Measurements from ENCODE around the gene KCNK4.

The KCNK4 gene

DNA sequence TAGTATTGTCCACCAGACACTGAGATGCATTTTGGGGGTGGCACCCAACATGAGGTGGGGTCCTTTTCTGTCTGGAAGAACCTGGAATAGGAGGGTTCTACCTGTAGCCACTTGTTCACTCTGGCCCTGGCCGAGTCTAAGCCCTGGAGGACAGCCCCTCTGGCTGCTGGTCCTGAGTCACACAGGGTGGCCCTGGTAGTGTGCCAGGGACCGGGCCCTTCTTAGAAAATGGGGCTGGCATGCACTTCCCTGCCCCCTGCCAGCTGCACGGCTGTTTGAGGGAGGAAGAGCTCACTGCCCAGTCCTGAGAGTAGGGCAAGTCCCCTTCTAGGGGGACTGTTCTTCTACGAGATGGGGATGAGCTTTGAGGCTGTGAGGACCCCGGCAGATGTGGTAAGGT, 37.6 kb upstream of the KCNK4 start:
- DNase-seq (ENCODE audit: low spot score), result no peak

DNA sequence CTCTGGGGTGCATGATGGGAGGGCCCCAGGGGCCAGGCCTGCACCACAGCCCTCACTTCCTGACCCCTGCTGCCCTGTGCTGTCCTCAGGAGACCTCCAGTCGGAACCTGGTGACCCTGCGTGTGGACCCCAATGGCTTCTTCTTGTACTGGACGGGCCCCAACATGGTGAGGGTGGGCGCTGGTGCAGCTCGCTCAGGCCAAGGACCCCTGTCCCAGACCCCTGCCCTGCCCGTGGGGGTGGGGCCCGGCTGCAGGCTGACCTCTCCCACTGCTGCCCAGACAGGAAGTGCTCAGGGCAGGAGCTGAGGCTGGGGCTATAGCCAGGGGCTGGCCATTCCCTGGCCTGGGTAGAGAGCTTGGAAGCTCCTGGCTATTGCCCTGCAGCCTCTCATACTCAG, 36.8 kb upstream of the KCNK4 start:
- DNase-seq (ENCODE audit: low spot score), result no peak

DNA sequence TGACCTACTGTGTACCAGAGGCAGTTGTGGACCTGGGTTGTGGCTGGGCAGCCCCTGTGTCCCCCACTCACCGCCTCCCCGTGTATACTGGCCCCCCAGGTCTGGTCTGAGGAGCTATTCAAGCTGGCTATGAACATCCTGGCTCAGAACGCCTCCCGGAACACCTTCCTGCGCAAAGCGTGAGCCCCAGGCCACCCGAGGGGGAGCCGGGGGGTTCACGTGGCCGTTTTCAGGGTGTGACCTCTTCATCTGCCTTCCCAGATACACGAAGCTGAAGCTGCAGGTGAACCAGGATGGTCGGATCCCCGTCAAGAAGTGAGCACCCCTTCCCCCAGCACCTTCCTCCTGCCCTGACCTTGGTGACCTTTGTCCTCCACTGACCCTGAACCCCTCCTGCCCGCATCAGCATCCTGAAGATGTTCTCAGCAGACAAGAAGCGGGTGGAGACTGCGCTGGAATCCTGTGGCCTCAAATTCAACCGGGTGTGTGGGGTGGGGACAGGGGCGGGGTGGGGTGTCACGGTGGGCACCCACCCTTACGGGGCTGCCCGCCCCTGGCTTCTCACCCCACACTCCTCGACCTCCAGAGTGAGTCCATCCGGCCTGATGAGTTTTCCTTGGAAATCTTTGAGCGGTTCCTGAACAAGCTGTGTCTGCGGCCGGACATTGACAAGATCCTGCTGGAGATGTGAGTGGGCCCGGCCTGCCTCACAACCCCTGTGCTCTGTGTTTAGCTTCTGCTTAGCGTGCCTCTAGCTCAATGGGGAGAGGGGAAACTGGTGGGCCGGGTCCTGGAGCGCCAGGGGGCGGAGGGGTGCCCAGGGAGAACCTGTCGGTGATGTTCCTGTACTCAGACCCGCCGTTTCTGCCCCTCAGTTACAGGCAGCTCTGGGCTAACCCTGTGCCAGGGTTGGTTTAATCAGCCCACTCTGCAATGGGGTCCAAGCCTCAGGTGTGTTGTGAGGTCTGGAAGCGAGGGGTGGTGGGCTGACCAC, 35.7 kb upstream of the KCNK4 start:
- DNase-seq (ENCODE audit: low spot score), result no peak

DNA sequence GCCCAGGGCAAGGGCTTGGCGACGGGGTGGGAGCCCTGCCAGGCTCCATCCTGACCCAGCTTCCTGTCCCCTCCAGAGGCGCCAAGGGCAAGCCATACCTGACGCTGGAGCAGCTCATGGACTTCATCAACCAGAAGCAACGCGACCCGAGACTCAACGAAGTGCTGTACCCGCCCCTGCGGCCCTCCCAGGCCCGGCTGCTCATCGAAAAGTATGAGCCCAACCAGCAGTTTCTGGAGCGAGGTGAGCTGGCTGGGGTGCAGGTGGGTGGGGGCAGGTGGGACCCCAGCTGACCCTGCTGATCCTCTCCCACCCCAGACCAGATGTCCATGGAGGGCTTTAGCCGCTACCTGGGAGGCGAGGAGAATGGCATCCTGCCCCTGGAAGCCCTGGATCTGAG, 34.8 kb upstream of the KCNK4 start:
- no peak for DNase-seq (ENCODE audit: low spot score)

DNA sequence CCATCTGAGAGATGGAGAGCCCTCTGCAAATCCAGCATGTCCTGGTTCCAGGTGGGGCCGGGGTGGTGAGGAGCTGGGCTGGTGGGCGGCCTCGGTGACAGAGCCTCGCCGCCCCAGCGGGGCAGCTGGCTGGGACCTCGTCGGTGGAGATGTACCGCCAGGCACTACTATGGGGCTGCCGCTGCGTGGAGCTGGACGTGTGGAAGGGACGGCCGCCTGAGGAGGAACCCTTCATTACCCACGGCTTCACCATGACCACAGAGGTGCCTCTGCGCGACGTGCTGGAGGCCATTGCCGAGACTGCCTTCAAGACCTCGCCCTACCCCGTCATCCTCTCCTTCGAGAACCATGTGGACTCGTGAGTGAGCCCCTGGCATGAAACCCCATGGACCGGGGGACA, 32.7 kb upstream of the KCNK4 start:
- DNase-seq (ENCODE audit: low spot score), result no peak

DNA sequence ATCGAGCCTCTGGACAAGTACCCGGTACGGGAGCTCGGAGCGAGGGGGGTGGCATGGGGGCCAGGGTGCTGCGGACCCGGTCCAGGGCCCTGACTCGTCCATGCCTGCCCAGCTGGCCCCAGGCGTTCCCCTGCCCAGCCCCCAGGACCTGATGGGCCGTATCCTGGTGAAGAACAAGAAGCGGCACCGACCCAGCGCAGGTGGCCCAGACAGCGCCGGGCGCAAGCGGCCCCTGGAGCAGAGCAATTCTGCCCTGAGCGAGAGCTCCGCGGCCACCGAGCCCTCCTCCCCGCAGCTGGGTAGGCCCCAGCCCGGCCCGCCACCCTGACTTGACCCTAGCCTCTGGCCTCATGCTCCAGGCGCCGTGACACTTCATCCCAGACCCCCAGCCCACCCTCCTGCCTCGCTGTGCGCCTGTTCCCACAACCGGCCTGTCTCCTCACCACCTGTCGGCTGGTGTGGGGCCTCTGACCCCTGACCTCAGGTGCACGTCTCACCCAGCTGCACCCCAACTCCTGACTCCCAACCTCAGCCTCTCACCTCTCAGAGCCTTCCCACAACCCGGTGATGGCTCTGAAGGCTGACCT, 32.1 kb upstream of the KCNK4 start:
- DNase-seq (ENCODE audit: low spot score), result no peak

DNA sequence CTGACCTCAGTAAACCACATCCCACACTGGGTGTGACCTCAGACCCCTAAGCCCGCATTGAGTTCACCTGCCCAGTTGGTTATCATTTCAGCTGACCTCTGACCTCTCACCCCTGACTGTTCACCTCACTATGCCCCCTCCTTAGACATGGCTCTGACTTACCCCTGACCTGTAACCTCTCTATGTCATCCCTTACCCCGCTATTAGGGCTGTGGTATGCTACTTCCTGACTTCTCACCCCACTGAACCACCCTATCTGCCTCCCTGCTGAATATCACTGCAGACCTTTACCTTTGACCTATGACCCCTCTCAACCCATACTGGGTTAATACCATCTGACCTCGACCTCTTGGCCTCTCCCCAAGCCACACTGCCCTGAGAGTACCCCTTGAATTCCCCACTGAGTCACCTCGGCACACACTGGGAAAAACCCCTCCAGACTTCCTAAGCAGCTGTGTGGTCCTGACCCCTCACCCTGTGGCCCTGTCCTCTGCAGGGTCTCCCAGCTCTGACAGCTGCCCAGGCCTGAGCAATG, 31.5 kb upstream of the KCNK4 start:
- DNase-seq (ENCODE audit: low spot score), result no peak

DNA sequence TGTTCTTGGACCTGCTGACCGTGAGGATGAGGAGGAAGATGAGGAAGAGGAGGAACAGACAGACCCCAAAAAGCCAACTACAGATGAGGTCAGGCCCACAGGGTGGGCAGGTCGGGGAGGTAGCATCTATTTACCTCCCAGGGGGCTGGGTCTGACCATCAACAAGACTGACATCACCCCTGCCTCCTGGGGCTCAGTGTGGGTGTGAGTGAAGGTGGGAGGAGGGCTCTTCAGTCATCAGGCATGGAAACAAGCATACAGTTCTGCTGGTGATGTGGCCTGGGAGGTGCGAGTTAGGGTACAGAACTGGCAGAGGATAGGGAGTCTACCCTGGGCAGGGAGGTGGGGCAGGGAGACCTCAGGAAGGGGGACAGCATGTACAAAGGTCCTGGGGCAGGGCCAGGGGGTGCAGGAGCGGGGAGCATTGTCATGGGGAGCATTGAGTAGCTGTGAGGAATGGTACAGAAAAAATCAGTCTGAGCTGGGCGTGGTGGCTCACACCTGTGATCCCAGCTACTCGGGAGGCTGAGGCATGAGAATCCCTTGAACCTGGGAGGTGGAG, 30.9 kb upstream of the KCNK4 start:
- no peak for DNase-seq (ENCODE audit: low spot score)

DNA sequence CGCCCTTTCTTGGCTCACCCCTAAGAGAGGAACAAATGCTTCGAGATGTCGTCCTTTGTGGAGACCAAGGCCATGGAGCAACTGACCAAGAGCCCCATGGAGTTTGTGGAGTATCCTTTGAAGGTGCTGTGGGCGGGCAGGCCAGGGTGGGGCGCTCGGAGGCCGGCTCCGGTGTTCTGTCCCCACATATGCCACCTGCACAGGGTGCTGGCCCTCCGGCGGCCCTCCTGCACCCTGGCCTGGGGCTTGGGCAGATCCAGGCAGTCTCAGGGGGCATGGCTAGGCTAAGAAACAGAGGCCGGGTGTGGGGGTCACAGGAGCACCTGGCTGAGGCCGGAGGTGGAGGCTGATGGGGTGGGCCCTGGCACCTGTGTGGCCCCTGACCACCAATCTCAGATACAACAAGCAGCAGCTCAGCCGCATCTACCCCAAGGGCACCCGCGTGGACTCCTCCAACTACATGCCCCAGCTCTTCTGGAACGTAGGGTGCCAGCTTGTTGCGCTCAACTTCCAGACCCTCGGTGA, 29.5 kb upstream of the KCNK4 start:
- no peak for DNase-seq (ENCODE audit: low spot score)

DNA sequence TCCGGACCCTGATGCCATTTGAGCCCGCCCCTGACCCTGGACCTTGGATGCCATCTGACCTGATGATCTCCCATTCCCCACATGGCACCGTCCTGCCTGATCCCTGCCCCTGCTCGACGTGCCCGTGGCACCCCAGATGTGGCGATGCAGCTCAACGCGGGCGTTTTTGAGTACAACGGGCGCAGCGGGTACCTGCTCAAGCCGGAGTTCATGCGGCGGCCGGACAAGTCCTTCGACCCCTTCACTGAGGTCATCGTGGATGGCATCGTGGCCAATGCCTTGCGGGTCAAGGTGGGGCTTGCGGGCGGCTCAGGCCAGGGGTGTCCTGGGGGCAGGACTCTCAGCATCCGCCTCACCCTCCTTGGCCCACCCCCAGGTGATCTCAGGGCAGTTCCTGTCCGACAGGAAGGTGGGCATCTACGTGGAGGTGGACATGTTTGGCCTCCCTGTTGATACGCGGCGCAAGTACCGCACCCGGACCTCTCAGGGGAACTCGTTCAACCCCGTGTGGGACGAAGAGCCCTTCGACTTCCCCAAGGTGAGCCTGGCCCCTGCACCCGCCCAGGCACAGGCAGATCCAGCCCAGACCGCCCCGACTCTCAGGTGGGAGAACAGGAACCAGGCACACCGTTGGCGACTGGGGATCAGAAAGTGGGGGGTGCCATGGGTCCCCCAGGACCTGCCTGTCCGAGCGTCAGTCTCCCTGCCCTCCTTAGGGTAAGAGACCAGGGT, 28.7 kb upstream of the KCNK4 start:
- no peak for DNase-seq (ENCODE audit: low spot score)

DNA sequence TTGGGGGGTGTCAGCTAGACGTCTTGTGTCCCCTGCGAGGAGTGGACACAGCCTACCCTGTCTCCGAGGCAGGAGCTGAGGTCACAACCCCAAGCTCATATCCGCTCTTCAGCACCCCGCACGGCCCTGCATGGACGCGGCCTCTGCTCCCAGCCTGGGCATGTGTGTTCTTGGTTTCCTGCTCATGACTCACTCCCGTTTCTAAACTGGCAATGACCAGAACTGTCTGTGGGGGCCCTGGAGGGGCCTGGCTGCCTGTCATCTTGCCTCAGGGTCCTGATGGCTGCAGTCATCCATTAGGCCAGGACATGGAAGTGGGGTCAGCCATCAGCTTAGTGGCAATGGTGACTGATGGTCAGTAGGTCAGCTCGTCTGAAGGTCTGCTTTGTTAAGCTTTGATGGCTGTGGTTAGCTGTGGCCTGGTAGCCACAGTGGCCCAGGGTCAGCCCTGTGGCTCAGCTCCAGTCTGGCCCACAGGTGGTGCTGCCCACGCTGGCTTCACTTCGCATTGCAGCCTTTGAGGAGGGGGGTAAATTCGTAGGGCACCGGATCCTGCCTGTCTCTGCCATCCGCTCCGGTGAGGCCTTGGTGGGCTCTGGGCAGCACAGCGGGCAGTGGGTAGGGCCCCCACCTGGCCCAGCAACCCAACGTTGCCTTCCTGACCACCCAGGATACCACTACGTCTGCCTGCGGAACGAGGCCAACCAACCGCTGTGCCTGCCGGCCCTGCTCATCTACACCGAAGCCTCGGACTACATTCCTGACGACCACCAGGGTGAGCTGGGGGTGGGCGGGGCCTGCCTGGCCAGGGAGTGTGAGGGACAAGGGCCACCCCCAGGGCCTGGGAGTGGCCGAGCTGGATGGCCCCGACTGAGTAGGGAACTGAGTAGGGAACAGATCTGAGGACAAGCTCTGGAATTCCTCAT, 27.8 kb upstream of the KCNK4 start:
- no peak for DNase-seq (ENCODE audit: low spot score)

DNA sequence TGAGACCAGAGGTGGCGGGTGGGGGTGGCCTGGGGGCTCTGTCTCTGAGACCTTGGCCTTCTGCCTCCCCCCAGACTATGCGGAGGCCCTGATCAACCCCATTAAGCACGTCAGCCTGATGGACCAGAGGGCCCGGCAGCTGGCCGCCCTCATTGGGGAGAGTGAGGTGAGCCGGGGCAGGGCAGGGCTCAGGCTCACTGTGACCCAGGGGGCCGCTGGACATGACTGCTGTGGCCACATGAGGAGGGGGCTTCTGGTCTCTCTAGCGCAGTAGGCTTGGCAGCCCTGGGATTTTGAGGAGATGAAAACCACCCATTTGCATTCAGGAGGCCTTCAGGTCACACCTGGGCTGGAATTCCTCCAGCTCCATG, 27.2 kb upstream of the KCNK4 start:
- no peak for DNase-seq (ENCODE audit: low spot score)

DNA sequence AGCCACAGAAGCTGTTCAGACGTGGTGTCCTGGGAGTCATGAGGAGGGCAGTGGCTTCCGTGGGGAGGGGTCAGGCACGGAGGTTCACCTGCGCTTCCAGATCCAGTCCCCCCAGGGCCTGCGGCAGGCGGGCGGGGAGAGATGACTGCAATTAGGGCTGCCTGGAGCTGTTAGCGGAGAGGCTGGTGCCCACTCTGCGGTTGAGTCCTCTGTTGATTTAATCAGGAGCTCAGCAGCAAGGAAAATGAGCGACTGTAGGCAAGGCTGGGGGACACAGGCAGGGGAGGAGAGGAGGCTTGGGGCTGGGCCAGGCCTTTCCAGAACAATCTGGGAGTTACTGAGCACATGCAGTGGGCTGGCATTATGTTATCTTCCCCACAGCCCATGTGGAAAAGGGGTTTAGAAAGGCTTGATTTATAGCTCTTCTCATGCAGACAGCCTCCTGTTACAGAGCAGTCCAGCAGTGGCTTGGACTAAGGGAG, 26.7 kb upstream of the KCNK4 start:
- DNase-seq (ENCODE audit: low spot score), result no peak

DNA sequence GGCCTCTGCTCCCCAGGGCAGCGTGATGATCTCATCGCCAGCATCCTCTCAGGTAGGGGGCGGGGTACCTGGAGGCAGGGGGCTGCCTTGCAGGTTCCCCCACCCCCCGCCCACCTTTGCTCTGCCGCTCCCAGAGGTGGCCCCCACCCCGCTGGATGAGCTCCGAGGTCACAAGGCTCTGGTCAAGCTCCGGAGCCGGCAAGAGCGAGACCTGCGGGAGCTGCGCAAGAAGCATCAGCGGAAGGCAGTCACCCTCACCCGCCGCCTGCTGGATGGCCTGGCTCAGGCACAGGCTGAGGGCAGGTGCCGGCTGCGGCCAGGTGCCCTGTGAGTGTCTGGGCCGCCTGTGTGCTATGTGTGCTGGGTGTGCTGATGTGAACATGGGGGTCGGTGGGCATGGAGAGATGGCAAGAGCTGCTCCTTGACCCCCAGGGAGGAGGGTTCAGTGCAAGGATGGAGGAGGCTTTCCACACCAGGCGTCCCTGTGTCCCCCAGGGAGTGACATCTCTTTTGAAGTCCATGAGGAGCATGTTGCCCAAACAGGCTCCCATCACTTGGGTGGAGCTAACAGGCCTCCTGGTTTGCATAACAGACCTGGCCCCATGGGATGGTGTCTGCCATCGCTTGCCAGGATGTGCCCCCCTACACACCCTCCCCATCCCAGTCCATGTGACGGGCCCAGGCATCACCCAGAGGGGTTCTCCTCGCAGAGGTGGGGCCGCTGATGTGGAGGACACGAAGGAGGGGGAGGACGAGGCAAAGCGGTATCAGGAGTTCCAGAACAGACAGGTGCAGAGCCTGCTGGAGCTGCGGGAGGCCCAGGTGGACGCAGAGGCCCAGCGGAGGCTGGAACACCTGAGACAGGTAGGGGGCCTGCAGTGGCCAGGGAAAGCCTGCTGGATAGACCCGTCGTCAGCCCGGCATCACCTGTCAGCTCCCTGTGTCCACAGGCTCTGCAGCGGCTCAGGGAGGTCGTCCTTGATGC, 25.6 kb upstream of the KCNK4 start:
- no peak for DNase-seq (ENCODE audit: low spot score)

DNA sequence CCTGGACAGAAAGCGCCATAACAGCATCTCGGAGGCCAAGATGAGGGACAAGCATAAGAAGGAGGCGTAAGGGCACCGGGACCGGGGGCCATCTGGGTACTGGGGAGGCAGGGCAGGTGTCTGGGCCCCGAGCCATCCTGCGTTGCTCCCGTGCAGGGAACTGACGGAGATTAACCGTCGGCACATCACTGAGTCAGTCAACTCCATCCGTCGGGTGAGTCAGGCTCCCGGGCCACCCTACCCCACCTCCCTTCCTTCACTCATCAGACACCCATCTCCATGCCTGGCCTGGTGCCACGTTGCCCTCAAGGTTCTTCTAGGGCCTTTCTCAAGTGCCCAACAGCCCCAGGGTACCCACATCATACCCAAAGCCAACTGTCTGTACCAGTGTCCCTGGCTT, 24.8 kb upstream of the KCNK4 start:
- no peak for DNase-seq (ENCODE audit: low spot score)

DNA sequence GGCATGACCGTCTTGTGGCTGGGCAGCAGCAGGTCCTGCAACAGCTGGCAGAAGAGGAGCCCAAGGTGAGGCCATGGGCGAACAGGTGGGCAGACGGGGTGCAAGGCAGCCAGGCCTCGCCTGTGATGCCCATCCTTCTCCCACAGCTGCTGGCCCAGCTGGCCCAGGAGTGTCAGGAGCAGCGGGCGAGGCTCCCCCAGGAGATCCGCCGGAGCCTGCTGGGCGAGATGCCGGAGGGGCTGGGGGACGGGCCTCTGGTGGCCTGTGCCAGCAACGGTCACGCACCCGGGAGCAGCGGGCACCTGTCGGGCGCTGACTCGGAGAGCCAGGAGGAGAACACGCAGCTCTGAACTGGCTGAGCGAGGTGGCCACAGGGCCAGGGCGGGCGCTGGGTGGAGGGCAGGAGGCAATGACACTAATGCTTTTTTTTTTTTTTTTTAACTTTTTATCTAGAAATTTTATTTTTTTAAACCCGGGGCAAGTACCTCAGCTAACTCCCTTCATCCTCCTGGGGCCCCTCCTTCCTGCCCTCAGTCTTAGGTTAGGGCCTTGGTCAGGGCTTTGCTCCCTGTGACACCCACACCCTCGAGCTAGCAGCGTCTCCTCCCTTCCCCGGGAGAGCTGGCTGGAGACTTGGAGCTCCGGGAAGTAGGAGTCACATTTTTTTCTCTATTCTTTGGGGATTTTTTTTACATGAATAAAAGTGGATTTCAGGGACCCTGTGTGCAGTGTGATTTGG, 23.7 kb upstream of the KCNK4 start:
- DNase-seq (ENCODE audit: low spot score), result no peak

DNA sequence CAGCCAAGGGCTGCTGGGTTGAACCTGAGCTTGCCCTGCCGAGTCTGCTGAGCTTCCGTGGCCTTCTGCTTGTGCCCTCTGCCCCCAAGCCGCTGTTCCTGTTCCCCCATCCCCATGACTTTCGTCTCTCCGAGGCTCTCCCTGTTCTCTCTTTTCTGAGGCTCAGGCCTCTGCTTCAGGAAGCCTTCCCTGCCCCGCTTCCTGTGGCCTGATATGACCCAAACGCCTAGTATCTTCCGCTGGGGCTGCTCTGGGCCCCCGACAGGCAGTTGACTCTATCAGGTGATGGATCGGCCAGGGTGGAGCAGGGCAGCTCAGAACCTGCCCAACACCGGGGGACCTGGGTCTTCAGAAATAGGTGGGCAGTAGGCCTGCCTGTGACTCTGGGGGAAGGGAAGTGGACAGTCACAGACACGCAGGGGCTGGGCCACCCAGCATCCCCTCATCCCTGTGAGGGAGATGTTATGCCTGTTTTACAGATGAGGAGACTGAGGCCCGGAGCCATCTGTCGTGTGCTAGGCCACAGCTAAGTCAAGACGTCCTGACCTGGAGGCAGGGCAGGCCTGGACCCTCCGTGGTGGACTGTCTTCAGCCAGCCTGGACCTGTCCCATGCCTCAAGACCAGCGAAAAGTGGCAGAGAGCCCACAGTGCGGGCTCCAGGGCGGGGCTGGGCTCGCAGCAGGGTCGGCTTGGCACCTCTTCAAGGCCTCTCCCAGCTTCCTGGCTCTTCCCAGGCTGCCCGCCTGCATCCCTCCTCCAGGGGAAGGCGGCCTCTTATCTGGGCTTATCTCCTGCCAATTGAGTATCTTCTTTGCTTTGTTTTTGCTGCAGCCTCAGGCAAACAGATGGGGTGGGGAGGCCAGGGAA, 22.8 kb upstream of the KCNK4 start:
- DNase-seq (ENCODE audit: low spot score), result no peak
